ENCODE measurements around the gene CNTRL. TPM values are rescaled to one million over a fixed set of nuclear protein-coding genes. Genes with fewer than 3 reads are reported as not detected.

The CNTRL gene
- total RNA-seq, 3 donors from 2014 or later (not counting 1 experiment from before 2014, with no cell fraction given) = 59.1 to 74.3 (median 60.0) TPM

- TF ChIP-seq CTCF (IDR thresholded peaks at IDR 0.05) = no peak
- Mint-ChIP-seq H3K4me1 (peaks cover 65 to 80% of the 10 kb centered on the region in 2 donors), H3K27ac (peak overlapping the region; percentile 73 to 88), H3K27me3 (ENCODE audit: low read depth in 2 of 2) (no peaks in the 10 kb centered on the region), H3K4me3 (no peak overlapping the region), H3K9me3 (no peaks in the 10 kb centered on the region), H3K36me3 (peaks cover 7% of the 10 kb centered on the region)
- H3K4me1 ChIP-seq (ENCODE audit: control insufficient read depth, insufficient read depth, low read length) = peaks cover 5% of the 10 kb centered on the region
- no peak for DNase-seq
- no peak overlapping the region for H3K27ac ChIP-seq (ENCODE audit: low read length)
- no peaks in the 10 kb centered on the region for H3K27me3 ChIP-seq (ENCODE audit: control insufficient read depth, insufficient read depth, low read length)
- WGBS (ENCODE audit: insufficient coverage) = 92% methylated on average over 1 of the region's 3 CpGs
- intact Hi-C loops (cut with micrococcal nuclease) = no loop called here
- no peak for ATAC-seq
- no peak overlapping the region for H3K4me3 ChIP-seq (ENCODE audit: low read length)
- no peaks in the 10 kb centered on the region for H3K9me3 ChIP-seq (ENCODE audit: control insufficient read depth, insufficient read depth, low read length)
- peaks cover 40% of the 10 kb centered on the region for H3K36me3 ChIP-seq (ENCODE audit: control insufficient read depth, insufficient read depth, low read length)
These were observed 109.1 kb downstream of the CNTRL start for GRCh38 chr9:121183666-121184423.

- H3K4me1 ChIP-seq (ENCODE audit: control insufficient read depth, insufficient read depth, low read length) = peaks cover 5% of the 10 kb centered on the region
- intact Hi-C loops (cut with micrococcal nuclease) = no loop called here
- H3K27me3 Mint-ChIP-seq (ENCODE audit: low read depth in 2 of 2) = no peaks in the 10 kb centered on the region
- H3K4me1 Mint-ChIP-seq = peaks cover 71 to 85% of the 10 kb centered on the region in 2 donors
- DNase-seq (no peak), ATAC-seq (no peak)
- H3K27ac ChIP-seq (ENCODE audit: low read length) = no peak overlapping the region
- H3K36me3 Mint-ChIP-seq = peaks cover 7% of the 10 kb centered on the region
- TF ChIP-seq CTCF (IDR thresholded peaks at IDR 0.05) = no peak
- no peaks in the 10 kb centered on the region for H3K27me3 ChIP-seq (ENCODE audit: control insufficient read depth, insufficient read depth, low read length)
- H3K4me3 Mint-ChIP-seq = no peak overlapping the region
- no peak overlapping the region for H3K4me3 ChIP-seq (ENCODE audit: low read length)
- H3K27ac Mint-ChIP-seq = peak overlapping the region; percentile 73 to 88
- H3K36me3 ChIP-seq (ENCODE audit: control insufficient read depth, insufficient read depth, low read length) = peaks cover 42% of the 10 kb centered on the region
- no peaks in the 10 kb centered on the region for H3K9me3 ChIP-seq (ENCODE audit: control insufficient read depth, insufficient read depth, low read length)
- H3K9me3 Mint-ChIP-seq = no peaks in the 10 kb centered on the region
These were observed 109.7 kb downstream of the CNTRL start for GRCh38 chr9:121184463-121184862.

GRCh38 chr9:121185178-121185745 lies 110.5 kb downstream of the CNTRL start:
- H3K9me3 ChIP-seq (ENCODE audit: control insufficient read depth, insufficient read depth, low read length) = no peaks in the 10 kb centered on the region
- DNase-seq (no peak), ATAC-seq (peak in 2 of 3 donors; percentile 15 to 17)
- Mint-ChIP-seq H3K36me3 (peaks cover 7% of the 10 kb centered on the region), H3K27me3 (ENCODE audit: low read depth in 2 of 2) (no peaks in the 10 kb centered on the region), H3K4me1 (peaks cover 77 to 85% of the 10 kb centered on the region in 2 donors), H3K4me3 (no peak overlapping the region), H3K9me3 (no peaks in the 10 kb centered on the region), H3K27ac (peak overlapping the region; percentile 65 to 73)
- no peak overlapping the region for H3K27ac ChIP-seq (ENCODE audit: low read length)
- intact Hi-C loops (cut with micrococcal nuclease) = no loop called here
- TF ChIP-seq CTCF (IDR thresholded peaks at IDR 0.05) = no peak
- 55% methylated on average over 2 of the region's 3 CpGs for WGBS (ENCODE audit: insufficient coverage)
- H3K4me1 ChIP-seq (ENCODE audit: control insufficient read depth, insufficient read depth, low read length) = peaks cover 5% of the 10 kb centered on the region
- no peaks in the 10 kb centered on the region for H3K27me3 ChIP-seq (ENCODE audit: control insufficient read depth, insufficient read depth, low read length)
- no peak overlapping the region for H3K4me3 ChIP-seq (ENCODE audit: low read length)
- H3K36me3 ChIP-seq (ENCODE audit: control insufficient read depth, insufficient read depth, low read length) = peaks cover 41% of the 10 kb centered on the region

Data from natural killer cell (primary cell).